Measurements from ENCODE around the gene TRIM15.

- TF ChIP-seq POLR2A (IDR thresholded peaks at IDR 0.05) (no peak), CTCF (IDR thresholded peaks at IDR 0.05 in 8 of 11, conservative IDR thresholded peaks at IDR 0.05 in 3 of 11) (no peak), POLR2AphosphoS5 (IDR thresholded peaks at IDR 0.05) (no peak)
Measured at GRCh38 chr6:30155520-30156261, 7.7 kb upstream of the TRIM15 start.
